HG02610 (cell line): Measurements from ENCODE around the gene PROM2.

Source experiments
- ATAC-seq: cut with Tn5 transposase; IDR thresholded peaks from one replicate; pipeline ENCODE4 v1.9.1; 2021; ENCODE audit warnings: mild to moderate bottlenecking, moderate library complexity; ENCODE audit not compliant: unreplicated experiment

PROM2 gene

DNA sequence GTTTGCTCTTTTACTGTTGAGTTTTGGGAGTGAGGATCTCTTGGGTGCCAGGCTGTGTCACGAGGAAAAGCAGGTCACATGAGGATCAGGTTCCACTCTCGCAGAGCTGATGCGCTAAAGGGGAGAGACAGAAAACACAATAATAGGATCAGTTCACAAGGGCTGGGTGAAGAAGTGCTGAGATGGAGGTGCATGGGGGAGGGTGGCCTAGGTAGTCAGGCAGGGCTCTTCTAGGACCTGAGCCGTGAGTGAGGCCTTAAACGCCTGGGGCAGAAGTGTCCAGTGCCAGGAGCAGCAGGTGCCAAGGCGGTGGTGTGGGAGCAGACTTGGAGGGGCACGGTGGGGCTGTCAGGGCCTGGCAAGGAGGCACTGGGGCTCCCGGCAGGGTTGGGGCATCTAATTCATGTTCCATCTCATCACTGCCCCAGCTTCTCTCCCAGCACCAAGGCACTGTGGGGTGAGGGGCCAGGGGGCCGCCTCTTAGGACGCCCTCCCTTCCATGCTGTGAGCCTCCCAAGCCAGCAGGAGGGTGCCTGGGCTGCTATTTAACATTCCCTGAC lies 32.2 kb downstream of the PROM2 start:
- ATAC-seq, result no peak

DNA sequence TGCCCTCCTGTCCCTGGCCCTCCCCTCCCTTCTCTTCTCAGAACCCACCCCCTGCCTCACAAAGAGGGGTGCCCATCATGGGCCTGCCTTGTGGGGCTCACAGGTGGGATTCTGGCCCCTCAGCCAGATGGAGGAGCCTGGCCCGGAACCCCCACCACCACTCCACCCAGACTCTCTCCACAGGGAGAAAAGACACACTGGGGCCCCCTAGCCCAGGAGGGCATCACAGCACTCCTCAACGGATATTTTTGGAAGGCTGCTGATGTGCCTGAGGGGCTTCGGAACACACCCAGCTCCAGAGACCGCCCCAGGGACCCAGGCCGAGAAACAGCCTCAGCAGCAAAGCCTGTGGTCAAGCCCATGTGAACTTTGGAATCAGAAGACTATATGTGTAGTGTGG lies 32.8 kb downstream of the PROM2 start:
- ATAC-seq, result no peak

DNA sequence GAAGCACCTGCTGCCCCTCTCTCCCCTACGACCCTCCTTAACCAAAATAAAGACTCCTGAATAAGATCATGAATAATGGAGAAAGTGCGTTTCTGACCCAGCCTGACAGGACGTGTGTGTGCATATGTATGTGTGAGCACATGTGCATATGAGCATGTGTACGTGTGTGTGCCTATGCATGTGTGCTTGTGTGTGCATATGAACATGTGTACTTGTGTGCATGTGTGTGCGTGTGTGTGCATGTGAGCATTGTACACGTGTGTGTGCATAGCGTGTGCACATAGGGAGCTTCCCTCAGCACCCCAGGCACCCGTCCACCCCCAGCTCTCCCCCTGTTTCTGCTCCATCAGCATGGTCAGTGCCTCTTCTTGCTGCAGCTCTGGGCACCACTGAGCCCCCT lies 33.6 kb downstream of the PROM2 start:
- no peak for ATAC-seq

DNA sequence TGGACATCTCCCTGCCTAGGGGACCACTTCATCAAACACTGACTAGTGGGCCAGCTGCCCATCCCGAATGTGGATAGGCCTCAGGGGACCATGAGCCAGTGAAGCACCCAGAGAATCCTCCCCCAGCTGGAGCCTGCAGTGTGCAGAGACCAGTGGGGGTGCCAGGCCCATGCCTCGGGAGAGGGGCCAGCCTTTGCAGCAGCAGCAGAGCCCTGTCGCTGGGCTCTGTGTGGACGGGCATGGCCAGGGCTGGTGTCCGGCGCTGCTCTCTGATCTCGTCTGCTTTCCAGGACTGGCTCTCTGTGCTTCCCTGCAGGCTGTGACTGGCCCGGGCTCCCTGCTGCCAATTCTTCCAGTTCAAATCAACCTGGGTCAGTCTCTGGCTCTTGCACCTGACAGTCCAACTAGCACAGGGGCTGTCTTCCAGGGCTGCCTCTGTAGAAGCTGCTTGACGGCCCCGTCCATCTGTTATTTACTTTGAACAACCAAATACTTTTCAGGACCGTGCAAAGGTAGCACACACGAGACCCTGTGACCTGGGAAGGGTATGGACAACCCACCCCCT lies 34.3 kb downstream of the PROM2 start:
- ATAC-seq, result no peak

DNA sequence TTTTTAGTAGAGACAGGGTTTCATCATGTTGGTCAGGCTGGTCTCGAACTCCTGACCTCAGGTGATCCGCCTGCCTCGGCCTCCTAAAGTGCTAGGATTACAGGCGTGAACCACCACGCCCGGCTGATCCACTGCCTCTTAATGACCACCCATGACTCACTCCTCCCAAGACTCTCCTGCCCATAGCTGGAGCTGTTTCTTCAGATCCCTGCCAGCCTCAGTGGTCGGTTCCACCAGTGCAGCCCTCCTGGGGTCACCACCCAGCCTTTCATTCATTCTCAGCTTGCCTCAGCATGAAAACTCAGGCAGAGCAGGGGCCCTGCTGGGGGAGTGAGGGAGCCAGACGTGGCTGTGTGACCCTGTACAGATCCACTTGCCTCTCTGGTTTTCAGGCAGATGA lies 35.4 kb downstream of the PROM2 start:
- no peak for ATAC-seq

DNA sequence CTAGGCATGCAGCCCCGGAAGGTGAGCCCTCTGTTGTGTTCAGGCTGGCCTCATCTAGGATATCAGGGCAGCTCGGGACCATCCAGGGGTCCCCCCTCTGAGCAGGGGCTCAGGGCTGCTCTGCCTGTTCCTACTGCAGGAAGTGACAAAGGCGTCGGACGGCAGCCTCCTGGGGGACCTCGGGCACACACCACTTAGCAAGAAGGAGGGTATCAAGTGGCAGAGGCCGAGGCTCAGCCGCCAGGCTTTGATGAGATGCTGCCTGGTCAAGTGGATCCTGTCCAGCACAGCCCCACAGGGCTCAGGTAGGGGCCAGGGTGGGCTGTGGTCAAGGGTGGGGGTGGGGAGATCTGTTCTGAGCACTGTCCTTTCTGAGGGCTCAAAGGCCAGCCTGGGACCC lies 36.0 kb downstream of the PROM2 start:
- ATAC-seq, result no peak

DNA sequence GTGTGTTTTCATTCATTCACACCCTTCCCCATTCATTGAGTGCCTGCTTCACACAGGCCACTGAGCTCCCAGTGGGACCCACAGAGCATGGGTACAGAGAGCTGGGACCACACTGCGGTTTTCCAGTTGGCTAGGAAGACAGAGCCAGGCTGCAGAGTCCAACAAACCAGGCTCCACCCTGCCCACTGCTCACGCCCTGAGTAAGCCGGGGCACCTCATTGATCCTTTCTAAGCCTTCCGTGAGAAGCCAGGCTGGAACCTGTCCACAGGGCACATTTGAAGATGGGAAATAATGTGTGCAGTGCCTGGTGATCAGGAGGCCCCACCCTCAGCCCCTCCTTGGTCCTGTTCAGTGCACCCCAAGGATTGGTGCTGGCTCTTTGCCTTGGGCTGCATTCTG lies 36.4 kb downstream of the PROM2 start:
- ATAC-seq, result no peak

DNA sequence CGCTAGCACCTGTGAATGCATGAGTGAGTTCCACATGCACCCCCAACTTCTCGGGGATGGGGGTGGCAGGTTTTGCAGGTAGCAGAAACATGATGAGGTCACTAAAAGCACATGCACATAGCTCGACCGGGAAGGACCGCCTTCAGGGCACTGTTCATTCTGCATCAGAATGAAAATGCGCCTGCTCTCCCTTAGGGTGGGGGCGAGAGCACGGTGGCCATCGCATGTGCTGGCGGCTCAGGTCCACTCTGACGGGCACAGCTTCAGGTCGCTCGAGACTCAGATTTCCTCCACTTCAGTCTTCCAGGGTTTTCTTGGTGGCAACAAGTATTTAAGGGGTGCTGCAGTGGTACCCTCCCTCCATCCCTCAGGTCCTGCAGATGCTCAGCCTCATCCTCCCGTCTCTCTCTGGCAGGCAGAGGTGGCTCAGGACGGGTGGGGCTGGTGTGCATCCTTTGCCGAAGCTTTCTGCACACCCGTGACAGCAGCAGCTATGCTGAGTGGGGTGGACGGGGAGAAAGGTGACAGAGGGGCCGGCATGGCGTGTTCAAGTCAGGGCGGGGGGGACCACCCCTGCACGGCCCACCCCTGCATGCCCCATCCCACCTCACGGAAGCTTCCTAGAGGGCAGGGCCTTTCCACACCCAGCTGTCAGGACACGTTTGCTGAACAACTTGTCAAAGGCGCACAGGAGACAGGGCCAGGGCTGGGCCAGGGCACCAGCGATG lies 37.7 kb downstream of the PROM2 start:
- ATAC-seq, result no peak

DNA sequence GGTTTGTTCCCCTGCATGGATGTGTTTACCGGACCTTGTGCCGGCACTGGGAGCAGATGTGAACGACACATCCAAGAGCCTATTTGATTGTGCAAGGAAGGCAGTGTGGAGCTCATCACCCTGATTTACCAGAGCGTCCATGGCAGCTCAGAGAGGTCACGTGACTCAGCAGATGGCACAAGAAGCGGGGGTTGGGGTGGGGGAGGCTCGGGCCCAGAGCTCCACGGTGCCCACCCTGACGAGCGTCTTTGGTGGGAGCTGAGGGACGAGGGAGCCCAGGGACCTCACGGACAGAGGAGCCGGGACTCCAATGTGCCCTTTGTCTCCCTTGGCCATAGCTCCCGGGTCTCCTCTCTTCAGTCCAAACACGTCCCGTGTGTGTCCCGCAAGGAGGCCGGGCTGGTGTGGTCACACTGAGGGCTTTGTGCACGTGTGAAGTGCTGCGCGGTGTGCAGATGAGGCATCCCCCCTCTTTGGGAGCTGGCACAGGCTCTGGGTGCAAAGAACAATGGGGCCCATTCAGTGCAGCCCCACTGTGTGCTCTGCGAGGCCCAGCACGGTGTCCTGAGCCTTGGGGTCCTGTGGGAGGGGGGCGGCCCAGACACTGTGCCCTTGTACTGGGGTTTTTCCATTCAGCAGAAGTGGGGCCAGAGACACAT lies 38.4 kb downstream of the PROM2 start:
- ATAC-seq, result no peak

DNA sequence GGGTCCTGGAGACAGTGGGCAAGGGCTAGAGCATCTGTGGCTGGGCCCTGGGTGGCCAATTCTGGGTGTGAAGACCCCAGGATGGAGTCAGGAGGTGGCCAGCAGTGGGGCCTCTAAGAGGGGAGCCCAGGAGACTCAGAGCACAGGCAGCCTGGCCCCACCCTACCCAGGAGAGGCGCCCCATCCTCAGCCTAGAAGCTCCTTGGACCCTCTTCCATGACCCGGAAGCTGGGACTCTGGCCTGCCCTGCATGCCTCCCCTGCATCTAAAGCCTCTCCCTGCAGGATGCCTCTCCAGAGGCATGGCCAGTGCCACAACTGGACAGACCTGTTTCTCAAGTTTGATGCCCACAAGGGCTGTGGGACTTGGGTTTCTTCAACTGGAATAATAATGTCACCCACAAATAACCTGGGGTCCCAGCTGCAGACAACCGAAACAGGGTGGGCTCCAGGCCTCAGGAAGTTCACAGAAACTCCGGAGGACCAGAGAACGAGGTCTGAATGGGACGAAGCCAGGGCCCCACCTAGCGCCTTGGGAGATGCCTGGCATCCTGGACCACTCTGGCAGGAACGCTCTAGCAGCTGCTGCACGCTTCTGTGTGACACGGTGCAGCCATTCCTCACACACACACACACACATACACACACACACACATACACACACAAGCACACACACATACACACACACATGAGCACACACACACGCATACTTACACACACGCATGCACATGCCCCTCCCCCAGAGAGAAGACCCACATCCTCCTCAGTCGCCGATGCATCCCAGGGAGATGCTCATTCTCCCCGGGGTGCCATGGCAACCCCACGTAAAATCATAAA lies 39.3 kb downstream of the PROM2 start:
- ATAC-seq, result no peak

DNA sequence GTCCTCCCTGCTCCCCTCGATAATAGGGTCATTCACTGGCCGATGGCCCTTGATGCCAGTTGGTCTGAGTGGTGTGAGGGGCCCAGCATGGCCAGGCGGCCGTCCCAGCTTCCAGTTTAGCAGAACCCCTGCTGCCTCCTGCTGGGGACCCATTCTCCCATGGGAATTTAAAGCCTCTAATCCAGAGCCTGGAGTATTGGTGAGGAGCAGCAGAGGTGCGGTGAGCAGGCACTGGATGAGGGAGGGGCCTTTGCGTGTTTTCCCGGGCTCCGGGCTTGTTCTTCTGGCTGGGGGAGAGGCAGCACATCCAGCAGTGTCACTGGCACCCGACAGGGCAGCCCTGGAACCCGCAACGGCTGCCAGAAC lies 40.3 kb downstream of the PROM2 start:
- ATAC-seq, result no peak

DNA sequence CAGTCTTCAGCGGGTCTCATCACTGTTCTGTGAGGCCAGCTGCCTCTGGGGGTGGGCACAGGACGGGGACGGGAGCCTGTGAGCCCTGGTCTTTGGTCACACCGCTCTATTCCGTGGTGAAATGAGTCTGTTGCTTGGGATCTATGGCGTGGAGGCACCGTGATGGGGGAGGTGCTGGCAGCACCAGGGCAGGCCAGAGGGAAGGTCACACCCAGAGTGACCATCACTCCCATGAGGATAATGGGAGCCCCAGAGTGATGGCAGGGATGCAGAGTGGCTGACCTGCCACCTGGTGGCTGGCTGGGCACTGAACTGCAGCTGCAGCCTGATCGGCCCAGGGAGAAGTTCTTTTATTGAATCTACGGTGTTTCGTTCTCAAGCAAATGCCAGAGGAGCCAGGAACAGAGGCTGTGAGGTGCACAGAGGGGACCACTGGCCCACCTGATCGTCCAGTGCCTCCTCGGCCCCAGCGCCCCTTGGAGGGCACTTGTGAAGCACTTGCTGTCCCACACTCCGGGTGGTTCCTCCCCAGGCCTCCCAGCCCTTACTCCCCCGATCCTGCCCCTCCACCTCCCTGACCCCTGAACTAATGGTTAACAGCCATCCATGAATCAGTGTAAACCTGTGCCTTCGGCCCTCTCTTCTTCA lies 40.8 kb downstream of the PROM2 start:
- ATAC-seq, result no peak

DNA sequence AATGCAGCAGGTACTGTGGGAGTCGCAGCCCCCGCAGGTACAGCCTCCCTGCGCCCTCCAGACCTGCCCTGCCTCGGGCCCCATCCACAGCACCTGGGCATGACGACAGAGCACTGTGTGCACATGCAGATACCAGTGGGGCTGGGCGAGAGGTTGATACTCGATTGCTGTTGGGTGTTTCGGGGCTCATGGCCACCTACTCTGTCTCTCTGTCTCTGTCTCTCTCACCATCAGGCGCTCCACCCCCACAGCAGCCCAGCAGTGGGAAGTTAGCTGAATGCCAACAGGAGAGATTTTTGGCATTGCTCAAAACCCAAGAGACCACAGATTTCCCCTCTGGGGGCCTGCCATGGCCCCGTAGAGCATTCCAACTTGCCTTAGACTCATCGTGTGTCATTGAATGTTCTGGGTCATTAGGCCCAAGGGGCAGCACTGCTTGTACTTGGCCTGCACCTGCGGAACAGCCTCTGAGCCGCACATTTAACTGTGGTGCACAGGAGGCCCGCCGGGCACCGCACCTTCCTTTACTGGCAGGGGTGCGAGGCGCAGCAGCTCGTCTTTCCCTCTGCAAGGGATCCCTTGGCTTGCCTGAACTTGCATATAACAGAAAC lies 41.7 kb downstream of the PROM2 start:
- ATAC-seq, result no peak

DNA sequence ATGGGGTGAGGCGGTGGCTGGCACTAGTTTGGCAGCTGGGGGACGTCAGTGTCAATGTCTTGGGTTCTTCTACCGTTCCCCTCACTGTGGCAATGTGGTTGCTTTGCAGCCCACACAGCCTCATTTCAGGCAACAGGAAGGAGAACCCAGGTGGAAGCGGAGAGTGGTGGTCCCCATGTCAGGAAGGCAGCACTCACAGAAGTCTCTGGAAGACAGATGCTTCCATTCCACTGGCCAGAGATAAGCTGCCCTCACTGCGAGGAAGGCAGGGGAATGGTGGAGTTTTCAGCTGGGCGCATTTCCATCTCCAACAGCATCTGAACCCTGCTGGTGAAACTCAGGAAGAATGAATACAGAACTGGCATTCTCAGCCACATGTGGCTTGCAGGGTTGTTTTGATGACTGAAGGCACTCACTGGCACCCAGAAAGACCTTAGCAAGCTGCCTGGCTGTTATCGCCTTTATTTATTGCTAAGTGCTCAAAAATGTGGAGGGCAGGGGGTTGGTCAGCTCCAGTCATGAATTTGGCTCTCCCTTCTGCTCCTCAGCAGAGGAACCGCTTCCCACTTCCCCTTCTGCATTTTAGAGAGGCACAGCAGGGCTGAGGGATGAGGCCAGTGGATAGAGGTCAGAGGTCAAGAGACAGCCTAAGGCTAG lies 42.3 kb downstream of the PROM2 start:
- ATAC-seq, result no peak

DNA sequence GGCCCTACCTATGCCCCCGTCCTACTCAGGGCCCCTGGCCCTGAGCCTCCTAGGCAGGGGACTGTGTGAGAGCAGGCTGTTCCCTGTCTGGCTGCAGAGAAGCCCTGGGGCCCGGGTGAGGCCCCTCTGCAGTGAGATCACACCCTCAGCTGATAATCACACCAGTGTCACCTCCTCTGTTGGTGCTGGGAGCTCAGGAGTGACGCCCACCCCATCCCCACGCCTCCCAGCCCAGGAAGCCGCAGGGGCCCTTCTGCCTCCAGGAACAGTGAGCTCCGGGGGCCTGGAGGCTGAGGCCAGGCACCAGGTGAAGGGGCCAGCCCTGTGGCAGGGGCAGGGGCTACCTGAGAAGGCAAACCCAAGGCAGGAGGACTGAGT lies 42.9 kb downstream of the PROM2 start:
- no peak for ATAC-seq

DNA sequence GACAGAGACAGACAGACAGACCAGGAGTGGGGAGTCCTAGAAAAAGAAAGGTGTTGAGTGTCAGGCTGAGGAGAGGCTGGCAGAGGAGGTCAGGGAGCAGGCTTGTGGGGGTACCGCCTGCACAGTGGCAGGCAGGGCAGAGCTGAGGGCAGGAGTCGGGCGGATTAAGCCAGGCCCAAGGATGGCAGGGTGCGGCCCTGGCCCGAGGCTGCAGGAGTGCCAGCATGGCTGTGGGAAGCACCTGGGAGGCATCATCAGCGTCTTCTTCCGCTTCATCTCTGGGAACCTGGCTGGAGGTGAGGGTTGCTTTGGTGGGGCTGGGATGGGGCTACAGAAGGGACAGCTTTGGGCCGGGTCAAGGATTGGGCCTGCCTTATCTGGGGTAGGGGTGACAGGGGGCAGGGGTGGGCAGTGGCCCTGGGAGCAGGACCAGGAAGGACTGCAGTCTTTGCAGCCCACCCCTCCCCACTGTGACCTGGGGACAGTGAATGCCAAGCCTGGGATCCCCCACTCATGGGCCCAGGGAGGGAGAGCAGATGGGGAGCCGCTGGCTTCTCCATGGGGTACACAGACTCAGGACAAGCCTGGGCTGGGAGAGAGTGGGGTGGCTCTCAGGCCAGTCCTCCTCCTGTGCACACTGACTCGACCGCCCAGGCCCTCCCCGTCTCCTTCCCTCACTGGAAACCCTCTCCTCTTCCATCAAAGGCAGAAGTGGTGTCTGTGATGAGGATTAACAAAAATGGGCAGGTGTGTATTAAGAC lies 43.6 kb downstream of the PROM2 start:
- ATAC-seq, result no peak

DNA sequence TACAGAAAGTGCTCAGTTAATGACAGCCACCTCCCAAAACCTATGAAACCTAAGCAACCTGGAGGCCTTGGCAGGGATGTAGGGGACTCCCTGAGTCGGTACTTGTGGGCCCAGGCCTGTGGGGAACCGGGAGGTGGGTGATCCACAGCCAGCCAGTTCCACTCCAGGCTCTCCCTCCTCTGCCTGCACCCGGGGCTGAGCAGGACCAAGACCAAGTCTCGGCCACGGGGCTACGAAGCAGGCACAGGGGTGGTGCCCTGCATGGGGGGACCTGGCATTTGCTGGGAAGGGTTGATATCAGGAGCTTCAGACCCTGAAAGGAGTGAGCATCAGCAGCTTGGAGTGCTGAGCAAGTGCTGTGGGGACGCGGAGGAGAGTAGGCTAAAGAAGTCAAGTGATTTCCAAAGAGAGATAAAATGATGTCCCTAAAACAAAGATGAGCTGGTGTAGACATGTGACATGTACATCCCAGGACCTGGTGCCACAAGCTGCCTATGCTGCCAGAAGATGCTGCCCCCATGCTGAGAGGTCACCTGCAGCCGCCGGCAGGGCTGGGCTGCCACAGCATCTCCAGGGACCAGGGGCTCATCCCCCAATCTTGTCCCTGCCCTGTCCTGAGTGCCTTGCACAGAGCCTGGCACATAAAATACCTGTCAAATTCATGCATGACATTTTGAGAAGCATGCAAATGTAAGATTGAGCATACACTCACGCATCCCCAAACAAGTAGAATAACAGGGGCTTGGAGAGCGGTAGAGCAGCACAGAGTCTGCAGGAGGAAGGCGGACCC lies 44.4 kb downstream of the PROM2 start:
- ATAC-seq, result no peak
